Panc1 (cell line): ENCODE results near the gene ZCCHC2. TPM values are rescaled to one million over a fixed set of nuclear protein-coding genes. Genes with fewer than 3 reads are reported as not detected.

Source experiments
- ATAC-seq: fragments of 200-7000 bp; cut with Tn5 transposase; 2 replicates; pipeline ENCODE4 v1.9.1; 2020; ENCODE audit warnings: mild to moderate bottlenecking, moderate library complexity
- BruUV-seq: library from RNA; stranded (reverse); fragments of 400-500 nt; replicated peaks from 2 replicates; lab custom pipeline; 2021; lab: Mats Ljungman, UMichigan
- CTCF ChIA-PET: fragments of 300-600 bp; sonication (Branson Sonifier 250); formaldehyde crosslinking; loops from one replicate; lab custom pipeline; 2022; ENCODE audit warnings: antibody characterized with exemption; lab: Charles Lee
- POLR2A ChIA-PET: fragments of 300-600 bp; sonication (Branson Sonifier 250); formaldehyde crosslinking; loops from one replicate; lab custom pipeline; 2022; ENCODE audit warnings: antibody characterized with exemption; lab: Charles Lee
- DNase-seq: peaks from one replicate; pipeline ENCODE4 v3.0.0-alpha.2; 2010; ENCODE audit warnings: low read depth, low spot score
- H3K27ac ChIP-seq: 2 replicates; pipeline ENCODE4 v1.5.1; 2011; ENCODE audit warnings: mild to moderate bottlenecking, low read length, inconsistent platforms
- H3K27me3 ChIP-seq: fragments of 200-500 bp; sonication (Bioruptor generic); 2 replicates; pipeline ENCODE4 v1.6.0; 2014; ENCODE audit warnings: low read length, inconsistent platforms; ENCODE audit not compliant: control insufficient read depth, insufficient read depth
- H3K36me3 ChIP-seq: fragments of 200-500 bp; sonication (Bioruptor generic); 2 replicates; pipeline ENCODE4 v1.5.1; 2014; ENCODE audit warnings: inconsistent platforms, mild to moderate bottlenecking, low read length, moderate library complexity; ENCODE audit not compliant: control insufficient read depth, insufficient read depth
- H3K4me1 ChIP-seq: 2 replicates; pipeline ENCODE4 v1.5.1; 2011; ENCODE audit warnings: inconsistent platforms, mild to moderate bottlenecking, low read length, moderate library complexity; ENCODE audit not compliant: control insufficient read depth, insufficient read depth
- H3K4me3 ChIP-seq, 2 experiments: 2 replicates each; pipeline ENCODE4 v1.5.1; 2011 to 2012; ENCODE audit warnings: low read depth in 2 of 2, low read length in 2 of 2, mild to moderate bottlenecking in 2 of 2, inconsistent platforms in 1 of 2, moderate library complexity in 1 of 2
- H3K9me3 ChIP-seq: fragments of 200-500 bp; sonication (Bioruptor generic); 2 replicates; pipeline ENCODE4 v1.5.1; 2014; ENCODE audit warnings: low read depth, mild to moderate bottlenecking, inconsistent platforms, low read length, moderate library complexity; ENCODE audit not compliant: control insufficient read depth, insufficient read depth
- CTCF ChIP-seq: fragments of 450-650 bp; IDR thresholded peaks from 2 replicates; pipeline ENCODE4 v1.5.1; 2017; ENCODE audit warnings: mild to moderate bottlenecking
- POLR2AphosphoS5 ChIP-seq: IDR thresholded peaks from 2 replicates; pipeline ENCODE4 v1.6.1; 2012; ENCODE audit warnings: mild to moderate bottlenecking, low read depth, low read length, moderate library complexity
- SIN3A ChIP-seq: IDR thresholded peaks from 2 replicates; pipeline ENCODE4 v1.6.1; 2012; ENCODE audit warnings: low read depth, mild to moderate bottlenecking, low read length, moderate library complexity, borderline replicate concordance; ENCODE audit not compliant: insufficient read depth
- TCF7L2 ChIP-seq: IDR thresholded peaks from 2 replicates; pipeline ENCODE4 v1.6.1; 2011; ENCODE audit warnings: mild to moderate bottlenecking, low read depth, low read length, inconsistent platforms
- in situ Hi-C: cut with HindIII; loops from 2 replicates; pipeline ENCODE4 v1.10.0; 2016; ENCODE audit warnings: low sequenced_read_pairs, low pct_unique_long_range_greater_than_20kb
- intact Hi-C: fragments of 100-400 bp; cut with micrococcal nuclease; formaldehyde crosslinking; loops from one replicate; pipeline ENCODE4 v1.10.0; 2022; ENCODE audit not compliant: unreplicated experiment
- total RNA-seq: library from RNA; stranded (reverse); gene quantifications from one replicate; pipeline ENCODE4 v1.2.1, GENCODE V29; 2021; ENCODE audit not compliant: unreplicated experiment
- TF ChIP-seq, protein P1 (sequence below), 2 experiments: IDR thresholded peaks; 2 replicates each; pipeline ENCODE4 v1.6.1; 2011 to 2012; ENCODE audit warnings: low read depth in 2 of 2, control low read depth in 1 of 2, low read length in 1 of 2, mild to moderate bottlenecking in 1 of 2, moderate library complexity in 1 of 2; ENCODE audit not compliant: insufficient read depth in 1 of 2

The ZCCHC2 gene
- total RNA-seq, 1 experiment from 2014 or later = 18.2 TPM

- H3K4me1 ChIP-seq = peaks cover 3% of the 10 kb centered on the region; the same call in 1 of the 2 replicates
- H3K9me3 ChIP-seq = no peaks in the 10 kb centered on the region
- H3K27ac ChIP-seq = no peak overlapping the region
- TSS peak; percentile 55 for BruUV-seq
- ATAC-seq (no peak), DNase-seq (no peak)
- CTCF ChIA-PET = no interaction called here
- H3K27me3 ChIP-seq = no peaks in the 10 kb centered on the region
- H3K36me3 ChIP-seq = peaks cover 10% of the 10 kb centered on the region
- in situ Hi-C loops (no loop called here), intact Hi-C loops (no loop called here)
- TF ChIP-seq TCF7L2 (no peak), SIN3A (no peak), CTCF (no peak), POLR2AphosphoS5 (no peak)
- TF ChIP-seq, protein P1, sequence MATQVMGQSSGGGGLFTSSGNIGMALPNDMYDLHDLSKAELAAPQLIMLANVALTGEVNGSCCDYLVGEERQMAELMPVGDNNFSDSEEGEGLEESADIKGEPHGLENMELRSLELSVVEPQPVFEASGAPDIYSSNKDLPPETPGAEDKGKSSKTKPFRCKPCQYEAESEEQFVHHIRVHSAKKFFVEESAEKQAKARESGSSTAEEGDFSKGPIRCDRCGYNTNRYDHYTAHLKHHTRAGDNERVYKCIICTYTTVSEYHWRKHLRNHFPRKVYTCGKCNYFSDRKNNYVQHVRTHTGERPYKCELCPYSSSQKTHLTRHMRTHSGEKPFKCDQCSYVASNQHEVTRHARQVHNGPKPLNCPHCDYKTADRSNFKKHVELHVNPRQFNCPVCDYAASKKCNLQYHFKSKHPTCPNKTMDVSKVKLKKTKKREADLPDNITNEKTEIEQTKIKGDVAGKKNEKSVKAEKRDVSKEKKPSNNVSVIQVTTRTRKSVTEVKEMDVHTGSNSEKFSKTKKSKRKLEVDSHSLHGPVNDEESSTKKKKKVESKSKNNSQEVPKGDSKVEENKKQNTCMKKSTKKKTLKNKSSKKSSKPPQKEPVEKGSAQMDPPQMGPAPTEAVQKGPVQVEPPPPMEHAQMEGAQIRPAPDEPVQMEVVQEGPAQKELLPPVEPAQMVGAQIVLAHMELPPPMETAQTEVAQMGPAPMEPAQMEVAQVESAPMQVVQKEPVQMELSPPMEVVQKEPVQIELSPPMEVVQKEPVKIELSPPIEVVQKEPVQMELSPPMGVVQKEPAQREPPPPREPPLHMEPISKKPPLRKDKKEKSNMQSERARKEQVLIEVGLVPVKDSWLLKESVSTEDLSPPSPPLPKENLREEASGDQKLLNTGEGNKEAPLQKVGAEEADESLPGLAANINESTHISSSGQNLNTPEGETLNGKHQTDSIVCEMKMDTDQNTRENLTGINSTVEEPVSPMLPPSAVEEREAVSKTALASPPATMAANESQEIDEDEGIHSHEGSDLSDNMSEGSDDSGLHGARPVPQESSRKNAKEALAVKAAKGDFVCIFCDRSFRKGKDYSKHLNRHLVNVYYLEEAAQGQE (IDR thresholded peaks at IDR 0.05; ENCODE audit: insufficient read depth in 1 of 2, low read depth in 2 of 2, low read length in 1 of 2) = no peak
- POLR2A ChIA-PET = no interaction called here
- H3K4me3 ChIP-seq = no peak overlapping the region
These were observed 54.2 kb downstream of the ZCCHC2 start for GRCh38 chr18:62576845-62577512.

GRCh38 chr18:62577765-62578164 is 54.9 kb downstream of the ZCCHC2 start:
- POLR2A ChIA-PET = no interaction called here
- ATAC-seq (no peak), DNase-seq (no peak)
- in situ Hi-C loops = no loop called here
- CTCF ChIA-PET = no interaction called here
- TF ChIP-seq CTCF (no peak), SIN3A (no peak), POLR2AphosphoS5 (no peak), TCF7L2 (no peak)
- TF ChIP-seq, protein P1 (IDR thresholded peaks at IDR 0.05; ENCODE audit: insufficient read depth in 1 of 2, low read depth in 2 of 2, low read length in 1 of 2) = no peak
- Histone ChIP-seq H3K4me1 (peaks cover 3% of the 10 kb centered on the region; the same call in 1 of the 2 replicates), H3K4me3 (no peak overlapping the region), H3K27ac (no peak overlapping the region), H3K36me3 (peaks cover 10% of the 10 kb centered on the region), H3K9me3 (no peaks in the 10 kb centered on the region), H3K27me3 (no peaks in the 10 kb centered on the region)
- BruUV-seq = no TSS peak
- intact Hi-C loops = no loop called here
